Measurements from ENCODE around the gene GLYATL1.

DNA sequence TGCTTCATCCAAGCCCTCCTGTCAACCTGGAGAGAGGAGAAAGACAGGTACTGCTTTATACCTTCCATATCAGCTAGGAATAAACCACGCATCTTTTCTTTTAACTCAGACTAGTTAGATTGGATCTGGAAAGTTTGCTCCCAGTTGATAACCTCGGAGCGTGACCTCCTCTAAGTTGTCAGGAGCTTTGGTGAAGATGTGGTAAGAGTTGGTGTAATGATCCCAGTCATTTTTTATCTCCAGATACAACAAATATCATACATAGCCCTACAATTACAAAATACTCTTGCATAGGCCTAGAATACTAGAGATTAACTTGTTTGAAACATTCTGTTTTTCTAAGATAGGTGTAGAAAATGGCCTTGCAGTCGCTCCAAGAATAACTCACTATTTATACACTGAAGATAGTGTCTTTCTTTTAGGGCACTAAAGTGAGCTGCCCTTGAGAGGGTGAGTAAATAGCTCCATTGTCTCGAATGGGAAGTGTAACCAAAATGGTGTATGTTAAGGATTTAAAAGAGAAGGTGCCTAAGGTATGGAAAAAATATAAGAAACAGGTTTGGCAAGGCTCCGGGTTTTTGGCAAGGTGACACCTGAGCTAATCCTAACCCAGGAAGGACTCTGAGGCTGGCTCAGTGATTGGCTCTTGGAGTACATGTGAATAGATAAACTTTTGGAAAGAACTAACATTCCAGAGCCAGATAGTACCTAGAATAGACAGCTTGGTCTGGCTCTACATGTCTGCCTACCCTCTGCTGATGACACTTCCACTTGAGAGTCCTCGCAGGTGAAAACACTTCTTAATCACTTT lies 59.4 kb downstream of the GLYATL1 start:
- TF ChIP-seq, protein P1, sequence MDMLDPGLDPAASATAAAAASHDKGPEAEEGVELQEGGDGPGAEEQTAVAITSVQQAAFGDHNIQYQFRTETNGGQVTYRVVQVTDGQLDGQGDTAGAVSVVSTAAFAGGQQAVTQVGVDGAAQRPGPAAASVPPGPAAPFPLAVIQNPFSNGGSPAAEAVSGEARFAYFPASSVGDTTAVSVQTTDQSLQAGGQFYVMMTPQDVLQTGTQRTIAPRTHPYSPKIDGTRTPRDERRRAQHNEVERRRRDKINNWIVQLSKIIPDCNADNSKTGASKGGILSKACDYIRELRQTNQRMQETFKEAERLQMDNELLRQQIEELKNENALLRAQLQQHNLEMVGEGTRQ (IDR thresholded peaks at IDR 0.05; ENCODE audit: borderline replicate concordance, low read depth, low read length) = no peak
- TF ChIP-seq, protein P2, sequence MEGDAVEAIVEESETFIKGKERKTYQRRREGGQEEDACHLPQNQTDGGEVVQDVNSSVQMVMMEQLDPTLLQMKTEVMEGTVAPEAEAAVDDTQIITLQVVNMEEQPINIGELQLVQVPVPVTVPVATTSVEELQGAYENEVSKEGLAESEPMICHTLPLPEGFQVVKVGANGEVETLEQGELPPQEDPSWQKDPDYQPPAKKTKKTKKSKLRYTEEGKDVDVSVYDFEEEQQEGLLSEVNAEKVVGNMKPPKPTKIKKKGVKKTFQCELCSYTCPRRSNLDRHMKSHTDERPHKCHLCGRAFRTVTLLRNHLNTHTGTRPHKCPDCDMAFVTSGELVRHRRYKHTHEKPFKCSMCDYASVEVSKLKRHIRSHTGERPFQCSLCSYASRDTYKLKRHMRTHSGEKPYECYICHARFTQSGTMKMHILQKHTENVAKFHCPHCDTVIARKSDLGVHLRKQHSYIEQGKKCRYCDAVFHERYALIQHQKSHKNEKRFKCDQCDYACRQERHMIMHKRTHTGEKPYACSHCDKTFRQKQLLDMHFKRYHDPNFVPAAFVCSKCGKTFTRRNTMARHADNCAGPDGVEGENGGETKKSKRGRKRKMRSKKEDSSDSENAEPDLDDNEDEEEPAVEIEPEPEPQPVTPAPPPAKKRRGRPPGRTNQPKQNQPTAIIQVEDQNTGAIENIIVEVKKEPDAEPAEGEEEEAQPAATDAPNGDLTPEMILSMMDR (IDR thresholded peaks at IDR 0.05 in 2 of 3, conservative IDR thresholded peaks at IDR 0.05 in 1 of 3; ENCODE audit: control insufficient read depth in 2 of 3, extremely low read depth in 1 of 3, insufficient read depth in 1 of 3, low read depth in 3 of 3, low read length in 3 of 3) = no peak
- TF ChIP-seq EP300 (IDR thresholded peaks at IDR 0.05; ENCODE audit: borderline replicate concordance in 1 of 2, control insufficient read depth in 1 of 2, low read depth in 2 of 2, low read length in 2 of 2) (no peak), CBFB (IDR thresholded peaks at IDR 0.05; ENCODE audit: low read depth) (no peak), YBX1 (IDR thresholded peaks at IDR 0.05) (no peak), CBX5 (IDR thresholded peaks at IDR 0.05; ENCODE audit: low read depth) (no peak), SIN3A (IDR thresholded peaks at IDR 0.05; ENCODE audit: low read depth, low read length) (no peak), CEBPB (IDR thresholded peaks at IDR 0.05; ENCODE audit: borderline replicate concordance in 1 of 2, low read depth in 2 of 2, low read length in 2 of 2) (no peak), EZH2 (IDR thresholded peaks at IDR 0.05; ENCODE audit: borderline replicate concordance, control insufficient read depth, low read depth, low read length) (no peak), TAF1 (IDR thresholded peaks at IDR 0.05; ENCODE audit: borderline replicate concordance, low read depth, low read length) (no peak)
- TF ChIP-seq, protein P3, sequence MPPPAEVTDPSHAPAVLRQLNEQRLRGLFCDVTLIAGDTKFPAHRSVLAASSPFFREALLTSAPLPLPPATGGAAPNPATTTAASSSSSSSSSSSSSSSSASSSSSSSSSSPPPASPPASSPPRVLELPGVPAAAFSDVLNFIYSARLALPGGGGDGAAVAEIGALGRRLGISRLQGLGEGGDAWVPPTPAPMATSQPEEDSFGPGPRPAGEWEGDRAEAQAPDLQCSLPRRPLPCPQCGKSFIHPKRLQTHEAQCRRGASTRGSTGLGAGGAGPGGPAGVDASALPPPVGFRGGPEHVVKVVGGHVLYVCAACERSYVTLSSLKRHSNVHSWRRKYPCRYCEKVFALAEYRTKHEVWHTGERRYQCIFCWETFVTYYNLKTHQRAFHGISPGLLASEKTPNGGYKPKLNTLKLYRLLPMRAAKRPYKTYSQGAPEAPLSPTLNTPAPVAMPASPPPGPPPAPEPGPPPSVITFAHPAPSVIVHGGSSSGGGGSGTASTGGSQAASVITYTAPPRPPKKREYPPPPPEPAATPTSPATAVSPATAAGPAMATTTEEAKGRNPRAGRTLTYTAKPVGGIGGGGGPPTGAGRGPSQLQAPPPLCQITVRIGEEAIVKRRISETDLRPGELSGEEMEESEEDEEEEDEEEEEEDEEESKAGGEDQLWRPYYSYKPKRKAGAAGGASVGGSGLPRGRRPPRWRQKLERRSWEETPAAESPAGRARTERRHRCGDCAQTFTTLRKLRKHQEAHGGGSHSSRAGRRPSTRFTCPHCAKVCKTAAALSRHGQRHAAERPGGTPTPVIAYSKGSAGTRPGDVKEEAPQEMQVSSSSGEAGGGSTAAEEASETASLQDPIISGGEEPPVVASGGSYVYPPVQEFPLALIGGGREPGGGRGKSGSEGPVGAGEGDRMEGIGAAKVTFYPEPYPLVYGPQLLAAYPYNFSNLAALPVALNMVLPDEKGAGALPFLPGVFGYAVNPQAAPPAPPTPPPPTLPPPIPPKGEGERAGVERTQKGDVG (CRISPR knock-in tag; IDR thresholded peaks at IDR 0.05) = no peak
